GM19372 (cell line): ENCODE data around the gene NELL2.

ENCODE experiments used
- ATAC-seq: cut with Tn5 transposase; IDR thresholded peaks from one replicate; pipeline ENCODE4 v1.9.1; 2021; ENCODE audit warnings: mild to moderate bottlenecking, low read depth, moderate library complexity; ENCODE audit not compliant: unreplicated experiment

NELL2 gene

GRCh38 chr12:44555454-44555853, 320.7 kb downstream of the NELL2 start:
- ATAC-seq = no peak

DNA sequence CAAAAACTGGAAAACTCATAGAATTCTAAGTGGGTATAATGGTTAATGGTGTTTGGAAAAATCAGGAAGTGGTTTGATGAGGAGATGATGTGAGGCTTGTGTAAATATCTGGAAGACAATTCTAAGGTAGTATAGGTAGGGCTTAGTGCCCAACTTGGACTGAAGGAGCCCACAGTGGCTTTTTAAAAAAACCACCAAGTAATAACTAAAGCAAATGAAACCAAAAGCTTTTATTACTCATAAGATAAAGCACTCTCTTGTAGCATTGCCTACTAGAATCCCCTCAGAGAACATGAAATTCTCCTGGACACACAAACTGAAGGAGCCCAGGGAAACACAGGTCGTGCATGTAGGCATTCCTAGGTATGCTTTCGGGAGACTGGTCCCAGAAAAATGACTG, 324.5 kb downstream of the NELL2 start:
- no peak for ATAC-seq

DNA sequence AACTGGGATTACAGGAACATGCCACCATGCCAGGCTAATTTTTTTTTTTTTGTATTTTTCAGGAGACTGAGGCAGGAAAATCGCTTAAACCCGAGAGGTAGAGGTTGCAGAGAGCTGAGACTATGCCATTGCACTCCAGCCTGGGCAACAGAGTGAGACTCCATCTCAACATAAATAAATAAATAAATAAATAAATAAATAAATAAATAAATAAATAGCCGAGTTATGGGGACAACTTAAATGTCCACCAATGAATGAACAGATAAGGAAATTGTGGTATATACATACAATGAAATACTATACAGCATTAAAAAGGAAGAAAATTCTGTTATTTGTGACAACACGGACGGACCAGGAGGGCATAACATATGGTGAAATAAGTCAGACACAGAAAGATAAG, 325.7 kb downstream of the NELL2 start:
- ATAC-seq = no peak

- ATAC-seq = no peak
Measured at GRCh38 chr12:44546060-44546459, 330.1 kb downstream of the NELL2 start.

- no peak for ATAC-seq
Measured at GRCh38 chr12:44544018-44544417, 332.1 kb downstream of the NELL2 start.

DNA sequence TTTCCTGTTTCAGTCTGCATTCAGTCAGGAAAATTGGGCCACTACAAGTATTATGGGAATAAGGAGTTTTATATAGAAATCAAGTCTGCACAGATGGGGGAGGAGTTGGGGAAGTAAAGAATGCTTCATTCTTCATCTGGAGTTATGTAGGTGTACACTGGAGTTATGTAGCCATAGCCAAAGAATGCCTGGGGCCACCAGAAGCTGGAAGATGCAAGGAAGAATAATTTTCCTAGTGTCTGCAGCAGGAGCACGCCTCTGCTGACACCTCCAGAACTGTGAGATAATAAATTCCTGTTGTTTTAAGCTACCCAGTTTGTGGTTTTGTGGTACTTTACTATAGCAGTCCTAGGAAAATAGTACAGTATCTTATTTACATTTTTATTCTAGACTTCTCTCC, 333.4 kb downstream of the NELL2 start:
- no peak for ATAC-seq

GRCh38 chr12:44537354-44537753, 338.8 kb downstream of the NELL2 start:
- no peak for ATAC-seq

DNA sequence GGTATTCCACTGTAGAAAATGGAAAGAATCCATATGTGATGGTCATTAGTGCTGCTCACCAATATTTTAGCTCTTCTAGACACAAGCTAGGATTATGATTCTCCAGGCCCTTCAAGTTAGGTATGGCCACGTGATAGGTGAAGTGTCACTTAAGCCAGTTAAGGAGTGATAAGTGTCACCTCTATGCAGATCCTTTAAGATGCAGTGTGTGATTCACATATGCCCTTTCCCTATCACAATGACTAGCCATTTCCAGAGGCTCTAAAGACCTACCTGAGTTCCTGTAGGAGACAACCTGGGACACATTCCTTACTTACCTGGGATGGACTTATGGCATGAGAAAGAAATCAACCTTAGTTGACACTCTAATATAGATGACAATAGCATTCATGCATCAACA, 343.2 kb downstream of the NELL2 start:
- ATAC-seq = no peak

DNA sequence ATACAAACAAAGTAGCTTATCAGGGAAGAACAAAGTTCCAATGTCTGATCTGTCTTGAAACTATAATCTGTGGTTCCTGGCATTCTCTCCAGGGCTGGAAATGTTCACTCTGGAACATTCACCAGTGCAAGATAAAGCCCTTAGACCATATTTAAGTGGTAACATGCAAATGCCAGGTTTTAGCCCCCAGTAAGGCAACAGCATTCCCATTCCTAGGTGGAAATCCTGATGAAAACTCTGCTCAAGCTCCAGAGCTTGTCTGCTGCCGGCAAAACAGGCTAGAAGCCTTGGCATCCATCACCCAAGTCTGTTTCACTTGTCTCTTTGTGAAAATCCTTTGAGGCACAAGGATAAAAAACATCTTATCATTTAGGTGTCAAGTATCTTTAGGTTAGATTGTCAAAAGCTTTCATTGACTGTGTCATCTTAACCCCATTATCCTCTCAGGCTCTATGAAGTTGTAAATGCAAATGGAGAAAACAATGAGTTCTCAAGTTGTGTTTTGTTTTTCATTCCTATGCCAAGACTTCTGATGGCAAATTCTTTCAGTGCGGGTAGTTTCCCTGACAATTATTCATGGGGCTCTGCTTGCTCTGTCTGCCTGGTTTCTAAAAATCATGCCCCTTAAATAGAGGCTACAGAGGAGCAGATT, 344.7 kb downstream of the NELL2 start:
- ATAC-seq = no peak

GRCh38 chr12:44526655-44527182, 349.4 kb downstream of the NELL2 start:
- no peak for ATAC-seq

DNA sequence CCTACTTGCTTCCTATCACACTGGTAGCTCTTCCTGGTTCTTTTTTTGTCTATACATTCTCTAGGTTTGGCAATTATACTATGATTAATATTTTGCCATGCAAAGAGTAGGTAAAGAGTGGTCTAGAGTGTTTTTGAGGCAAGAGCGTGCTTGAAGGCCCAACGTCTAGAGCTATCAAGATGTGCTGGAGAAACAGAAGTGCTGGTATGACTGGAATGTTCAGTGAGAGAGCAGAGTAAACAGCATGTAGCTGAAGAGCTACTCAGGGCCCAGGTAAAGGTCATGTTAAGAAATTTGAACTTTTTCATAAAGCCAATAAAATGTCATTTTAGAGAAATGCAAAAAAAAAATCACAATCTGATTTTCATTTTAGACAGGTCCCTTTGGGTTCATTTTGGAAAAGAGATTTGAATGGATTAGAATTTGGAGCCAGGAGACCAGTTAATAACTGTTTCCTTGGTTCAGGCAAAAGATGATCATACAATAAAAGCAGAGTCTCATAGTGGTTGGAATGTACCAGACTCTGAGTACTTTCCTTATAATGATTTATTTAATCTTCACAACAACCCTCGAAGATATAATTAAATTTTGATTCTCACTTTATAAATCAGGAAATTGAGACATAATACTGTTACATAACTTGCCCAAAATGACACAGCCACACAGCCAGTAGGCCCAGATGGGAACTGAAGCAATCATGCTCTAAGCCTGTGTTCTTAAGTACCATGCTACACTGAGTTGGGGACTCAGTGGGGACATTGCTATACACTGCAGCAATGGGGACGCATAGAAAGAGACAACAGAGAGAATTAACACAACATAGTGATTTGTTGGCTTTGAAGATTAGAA, 350.1 kb downstream of the NELL2 start:
- ATAC-seq = no peak

- no peak for ATAC-seq
Measured at GRCh38 chr12:44523828-44524227, 352.3 kb downstream of the NELL2 start.

GRCh38 chr12:44521702-44522101, 354.4 kb downstream of the NELL2 start:
- ATAC-seq = no peak

GRCh38 chr12:44519931-44520330, 356.2 kb downstream of the NELL2 start:
- ATAC-seq = no peak

- ATAC-seq = no peak
Measured at GRCh38 chr12:44511289-44511688, 364.8 kb downstream of the NELL2 start.

- no peak for ATAC-seq
Measured at GRCh38 chr12:44510510-44510909, 365.6 kb downstream of the NELL2 start.

DNA sequence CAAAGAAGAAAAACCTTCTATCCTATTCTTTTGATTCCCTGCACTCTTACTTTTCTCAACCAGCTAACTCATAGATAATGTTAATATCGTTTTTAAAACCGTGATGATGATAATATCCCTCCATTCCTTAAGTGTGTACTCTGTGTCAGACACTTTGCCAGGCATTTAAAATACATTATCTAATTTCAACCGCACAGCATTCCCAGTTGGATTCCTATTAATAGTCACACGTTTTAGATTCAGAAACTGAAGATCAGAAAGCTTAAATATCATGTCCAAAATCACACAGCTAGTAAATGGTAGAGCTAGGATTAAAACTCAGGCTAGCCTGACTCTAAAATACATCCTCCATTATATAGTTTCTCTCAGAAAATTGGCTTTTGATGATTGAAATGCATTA, 366.0 kb downstream of the NELL2 start:
- ATAC-seq = no peak

- no peak for ATAC-seq
Measured at GRCh38 chr12:44509471-44509870, 366.6 kb downstream of the NELL2 start.

GRCh38 chr12:44507461-44507860, 368.7 kb downstream of the NELL2 start:
- ATAC-seq = no peak

GRCh38 chr12:44504799-44505198, 371.3 kb downstream of the NELL2 start:
- ATAC-seq = no peak

DNA sequence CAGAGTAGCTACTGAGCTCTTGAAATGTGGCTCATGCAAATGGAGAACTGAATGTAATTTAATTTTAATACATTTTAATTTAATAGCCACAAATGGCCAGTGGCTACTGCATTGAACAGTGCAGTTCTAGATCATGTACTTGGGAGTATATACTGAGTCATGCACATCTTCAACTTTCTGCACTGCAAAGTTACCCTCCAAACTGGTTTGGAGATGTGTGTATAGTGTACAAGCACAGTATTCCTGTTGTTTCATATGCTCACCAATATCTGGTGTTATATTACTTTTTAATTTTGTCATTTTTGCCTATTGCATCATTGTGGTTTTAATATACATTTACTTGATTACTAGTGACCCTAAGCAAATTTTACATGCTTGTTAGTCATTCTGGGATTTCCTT, 372.8 kb downstream of the NELL2 start:
- ATAC-seq = no peak

GRCh38 chr12:44502681-44503080, 373.4 kb downstream of the NELL2 start:
- no peak for ATAC-seq
